Activated CD4-positive, alpha-beta T cell treated with anti-CD3 and anti-CD28 coated beads, Interleukin-2, amount 10 ng/mL, durations not matched to agents 24 days and 14 days (primary cell): Measurements from ENCODE around the gene BCL7A. TPM values are rescaled to one million over a fixed set of nuclear protein-coding genes. Genes with fewer than 3 reads are reported as not detected.

Experiments used
- DNase-seq: peaks from one replicate; pipeline ENCODE4 v3.0.0; 2022
- H3K27ac Mint-ChIP-seq: one replicate; pipeline ENCODE4 v1.8.0; 2022; ENCODE audit warnings: mild to moderate bottlenecking, mixed read lengths
- H3K27me3 Mint-ChIP-seq: one replicate; pipeline ENCODE4 v1.8.0; 2022; ENCODE audit warnings: mixed read lengths
- H3K36me3 Mint-ChIP-seq: one replicate; pipeline ENCODE4 v1.8.0; 2022; ENCODE audit warnings: low read depth, mild to moderate bottlenecking, mixed read lengths
- H3K4me1 Mint-ChIP-seq: one replicate; pipeline ENCODE4 v1.8.0; 2021; ENCODE audit warnings: mixed read lengths
- H3K4me3 Mint-ChIP-seq: one replicate; pipeline ENCODE4 v1.8.0; 2022; ENCODE audit warnings: mild to moderate bottlenecking, moderate library complexity, mixed read lengths
- H3K9me3 Mint-ChIP-seq: one replicate; pipeline ENCODE4 v1.8.0; 2021; ENCODE audit warnings: mixed read lengths
- intact Hi-C: fragments of 100-400 bp; cut with micrococcal nuclease; formaldehyde crosslinking; loops from one replicate; pipeline ENCODE4 v1.15.1; 2023
- total RNA-seq: library from RNA; stranded (reverse); gene quantifications from 2 replicates; pipeline ENCODE4 v1.2.3, GENCODE V29; 2022

BCL7A gene
- total RNA-seq, 1 donor from 2014 or later = 9.3 TPM

DNA sequence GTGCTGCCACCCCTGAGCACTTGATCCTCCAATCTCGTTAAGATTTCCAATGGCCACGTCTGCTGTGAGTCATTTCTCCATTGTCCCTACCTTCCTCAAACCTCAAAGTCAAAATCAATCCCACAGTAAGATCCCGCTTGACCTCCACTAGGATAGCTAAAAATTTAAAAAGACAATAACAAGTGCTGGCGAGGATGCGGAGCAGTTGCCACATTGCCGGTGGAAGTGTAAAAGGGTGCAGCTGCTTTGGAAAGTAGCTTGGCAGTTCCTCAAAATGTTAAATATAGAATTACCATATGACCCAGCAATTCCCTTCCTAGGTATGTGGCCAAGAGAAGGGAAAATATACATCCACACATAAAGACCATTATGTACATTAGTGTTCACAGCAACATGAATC lies 9.5 kb upstream of the BCL7A start:
- no peaks in the 10 kb centered on the region for H3K4me1 Mint-ChIP-seq
- DNase-seq = no peak
- no peak overlapping the region for H3K4me3 Mint-ChIP-seq
- peaks cover 3% of the 10 kb centered on the region for H3K27me3 Mint-ChIP-seq
- intact Hi-C loops = no loop called here
- no peak overlapping the region for H3K27ac Mint-ChIP-seq
- H3K36me3 Mint-ChIP-seq = no peaks in the 10 kb centered on the region
- H3K9me3 Mint-ChIP-seq = no peaks in the 10 kb centered on the region

DNA sequence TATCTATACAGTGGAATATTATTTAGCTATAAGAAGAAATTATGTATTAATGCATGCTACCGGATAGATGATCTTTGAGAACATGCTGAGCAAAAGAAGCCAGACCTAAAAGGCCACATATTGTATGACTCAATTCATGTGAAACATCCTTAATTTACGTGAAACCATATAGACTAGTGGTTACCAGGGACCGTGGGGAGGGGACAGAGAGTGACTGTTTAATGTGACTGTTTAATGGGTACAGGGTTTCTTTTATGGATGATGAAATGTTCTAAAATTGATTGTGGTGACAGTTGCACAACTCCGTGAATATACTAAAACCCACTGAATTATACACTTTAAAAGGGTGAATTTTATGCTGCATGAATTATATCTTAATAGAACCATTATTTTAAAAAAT lies 8.5 kb upstream of the BCL7A start:
- DNase-seq = no peak
- intact Hi-C loops = no loop called here
- no peaks in the 10 kb centered on the region for H3K9me3 Mint-ChIP-seq
- H3K36me3 Mint-ChIP-seq = no peaks in the 10 kb centered on the region
- H3K27me3 Mint-ChIP-seq = peaks cover 1% of the 10 kb centered on the region
- H3K4me3 Mint-ChIP-seq = no peak overlapping the region
- H3K27ac Mint-ChIP-seq = no peak overlapping the region
- no peaks in the 10 kb centered on the region for H3K4me1 Mint-ChIP-seq

DNA sequence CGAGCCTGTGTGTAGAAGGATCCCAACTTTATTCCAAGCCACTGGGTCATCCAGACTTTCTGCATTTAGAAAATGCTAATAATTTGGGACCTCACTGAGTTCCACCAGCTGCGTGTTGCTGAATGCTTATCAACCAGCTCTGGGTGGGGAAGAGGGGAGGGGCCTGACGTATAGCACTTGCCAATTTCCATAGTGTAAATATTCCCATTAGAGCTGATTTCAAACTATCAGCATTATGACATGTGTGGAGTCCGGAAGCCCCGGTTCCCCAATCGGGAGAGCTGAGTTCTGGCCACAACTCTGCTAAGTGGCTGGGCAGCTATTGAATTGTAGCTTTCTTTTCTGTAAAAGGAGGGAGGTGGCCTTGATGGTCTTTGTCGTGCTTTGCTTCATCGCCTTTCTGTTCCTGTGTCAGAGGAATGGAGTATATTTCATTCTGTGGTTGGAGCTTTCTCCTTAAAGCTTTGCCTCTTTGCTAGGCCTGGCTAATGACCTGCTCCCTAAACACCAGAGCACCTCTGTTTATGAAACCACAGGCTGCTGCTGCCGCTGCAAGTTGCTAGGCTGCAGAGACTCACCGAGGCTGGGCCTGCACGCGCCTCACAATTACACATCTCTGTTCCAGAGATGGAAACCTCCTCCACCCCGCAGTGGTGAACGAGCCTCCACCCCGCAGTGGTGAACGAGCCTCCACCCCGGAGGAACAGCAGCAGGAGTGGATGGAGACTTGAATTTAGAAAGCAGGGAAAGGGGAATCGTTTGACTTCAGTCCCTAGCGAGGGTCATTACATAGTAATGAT lies 7.7 kb upstream of the BCL7A start:
- H3K4me3 Mint-ChIP-seq = no peak overlapping the region
- H3K4me1 Mint-ChIP-seq = no peaks in the 10 kb centered on the region

DNA sequence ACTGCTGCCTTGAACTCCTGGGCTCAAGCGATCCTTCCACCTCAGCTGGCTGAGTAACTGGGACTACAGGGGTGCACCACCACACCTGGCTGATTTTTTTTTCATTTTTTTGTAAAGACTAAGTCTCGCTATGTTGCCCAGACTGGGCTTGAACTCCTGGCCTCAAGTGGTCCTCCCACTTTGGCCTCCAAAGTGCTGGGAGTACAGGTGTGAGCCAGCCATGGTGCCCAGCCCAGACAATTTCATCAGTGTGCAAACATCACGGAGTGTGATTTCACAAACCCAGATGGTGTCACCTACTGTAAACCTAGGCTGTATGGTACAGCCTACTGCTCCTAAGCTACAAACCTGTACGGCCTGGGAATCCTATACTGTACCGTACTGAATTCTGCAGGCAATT lies 6.9 kb upstream of the BCL7A start:
- no peak for DNase-seq

More for the DNA sequence above, 7.7 kb upstream of the BCL7A start:
- peaks cover under 1% of the 10 kb centered on the region for H3K36me3 Mint-ChIP-seq
- DNase-seq = no peak
- H3K27me3 Mint-ChIP-seq = peaks cover 3% of the 10 kb centered on the region
- H3K9me3 Mint-ChIP-seq = no peaks in the 10 kb centered on the region
- no peak overlapping the region for H3K27ac Mint-ChIP-seq
- intact Hi-C loops = no loop called here

DNA sequence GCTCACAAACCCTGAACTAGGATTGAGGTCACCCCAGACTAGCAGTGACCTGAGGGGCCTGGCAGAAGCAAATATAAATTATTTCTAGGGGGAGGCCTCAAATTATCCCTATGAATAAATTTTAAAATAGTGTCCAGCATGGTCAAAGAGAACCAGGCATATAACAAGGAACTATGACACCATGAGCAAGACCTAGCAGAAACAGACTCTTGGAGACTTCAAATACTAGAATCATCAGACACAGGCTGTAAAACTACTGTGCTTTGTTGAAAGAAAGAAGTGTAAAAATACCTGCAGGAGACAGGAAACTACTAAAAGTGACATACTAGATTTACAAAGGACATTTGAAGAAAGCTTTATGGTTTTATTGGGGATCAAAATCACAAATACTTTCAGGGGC lies 3.2 kb upstream of the BCL7A start:
- Mint-ChIP-seq H3K27ac (no peak overlapping the region), H3K36me3 (peaks cover 4% of the 10 kb centered on the region), H3K9me3 (no peaks in the 10 kb centered on the region), H3K4me1 (peaks cover 12% of the 10 kb centered on the region), H3K4me3 (no peak overlapping the region), H3K27me3 (peaks cover 26% of the 10 kb centered on the region)
- DNase-seq = no peak
- intact Hi-C loops = no loop called here

More for the DNA sequence above, 6.9 kb upstream of the BCL7A start:
- peaks cover 2% of the 10 kb centered on the region for H3K36me3 Mint-ChIP-seq
- no peaks in the 10 kb centered on the region for H3K9me3 Mint-ChIP-seq
- peaks cover 8% of the 10 kb centered on the region for H3K27me3 Mint-ChIP-seq
- H3K27ac Mint-ChIP-seq = no peak overlapping the region
- intact Hi-C loops = no loop called here
- no peaks in the 10 kb centered on the region for H3K4me1 Mint-ChIP-seq
- H3K4me3 Mint-ChIP-seq = no peak overlapping the region

DNA sequence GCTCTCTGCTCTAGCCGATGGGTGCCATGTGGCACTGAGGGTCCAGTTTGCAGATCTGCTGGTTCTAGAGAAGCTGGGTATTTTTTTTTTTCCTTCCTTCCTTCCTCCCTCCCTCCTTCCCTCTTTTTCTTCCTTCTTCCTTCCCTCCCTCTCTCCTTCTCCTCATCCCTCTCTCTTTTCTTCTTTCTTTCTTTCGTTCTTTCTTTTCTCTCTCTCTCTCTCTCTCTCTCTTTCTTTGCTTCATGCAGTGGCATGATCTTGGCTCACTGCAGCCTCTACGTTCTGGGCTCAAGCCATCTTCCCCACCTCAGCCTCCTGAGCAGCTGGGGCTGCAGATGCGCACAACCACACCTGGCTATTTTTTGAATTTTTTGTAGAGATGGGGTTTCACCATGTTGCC lies 2.7 kb upstream of the BCL7A start:
- Mint-ChIP-seq H3K4me3 (no peak overlapping the region), H3K36me3 (peaks cover 4% of the 10 kb centered on the region), H3K27ac (no peak overlapping the region), H3K4me1 (peaks cover 13% of the 10 kb centered on the region), H3K9me3 (no peaks in the 10 kb centered on the region), H3K27me3 (peaks cover 26% of the 10 kb centered on the region)
- intact Hi-C loops = no loop called here
- no peak for DNase-seq

DNA sequence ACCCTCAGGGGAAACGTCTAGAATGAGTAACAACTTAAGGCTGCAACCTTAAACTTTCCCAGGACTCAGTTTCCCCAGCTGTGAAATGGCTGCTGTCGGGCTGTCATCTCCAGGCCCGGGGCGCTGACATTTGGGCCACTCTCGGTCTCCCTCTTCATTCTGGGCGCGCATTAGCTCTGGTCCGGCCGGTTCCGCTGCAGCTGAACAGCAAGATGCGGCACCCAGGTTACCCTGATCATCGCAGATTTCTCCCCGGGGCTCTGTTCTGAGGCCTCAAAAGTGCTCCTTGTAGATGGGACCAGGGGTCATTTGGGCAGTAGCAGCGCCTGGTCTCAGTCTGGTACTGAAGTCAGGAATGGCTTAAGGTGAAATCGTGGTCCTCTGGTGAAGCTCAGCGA lies 890 bp upstream of the BCL7A start:
- intact Hi-C loops = loop anchor here (5.0 kb wide), 1 partner anchor 103 kb away; the partner anchor contains the start of gene CFAP251

DNA sequence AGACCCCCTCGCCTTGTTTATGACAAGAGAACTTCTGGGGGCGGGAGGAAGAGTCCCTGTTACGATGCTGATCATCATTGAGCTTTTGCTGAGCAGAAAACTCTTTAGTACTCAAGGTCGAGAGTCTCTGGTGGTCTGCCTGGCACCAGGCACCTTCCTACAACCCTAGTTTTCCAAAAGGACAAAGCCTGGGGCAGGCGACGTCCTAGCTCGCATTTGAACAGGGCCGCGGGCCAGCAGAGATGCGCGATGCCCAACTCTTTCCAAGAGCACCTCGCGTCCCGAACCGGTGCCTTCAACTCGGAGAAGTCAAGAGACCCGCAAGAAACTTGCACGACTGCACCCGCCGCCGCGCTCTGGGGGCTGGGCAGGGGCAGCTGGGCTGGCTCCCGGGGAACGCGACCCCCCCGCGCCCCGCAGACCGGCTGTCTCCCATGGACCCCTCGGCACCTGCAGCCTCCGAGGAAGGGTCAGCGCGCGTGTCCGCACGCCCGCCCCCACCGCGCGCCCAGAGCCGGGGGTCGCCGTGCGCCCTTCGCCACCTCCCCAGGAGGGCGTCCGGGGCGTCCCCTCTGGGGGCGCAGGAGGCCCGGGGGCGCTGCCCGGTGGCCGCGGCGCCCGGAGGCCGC lies 377 bp upstream of the BCL7A start:
- peak; percentile 70 for DNase-seq
- Mint-ChIP-seq H3K9me3 (no peaks in the 10 kb centered on the region), H3K27ac (peak overlapping the region; percentile 61), H3K4me1 (peaks cover 13% of the 10 kb centered on the region), H3K36me3 (peaks cover 4% of the 10 kb centered on the region), H3K4me3 (peak overlapping the region; percentile 94), H3K27me3 (peaks cover 26% of the 10 kb centered on the region)
- intact Hi-C loops = loop anchor here (5.0 kb wide), 1 partner anchor 104 kb away; the partner anchor contains the start of gene CFAP251

More for the DNA sequence above, 890 bp upstream of the BCL7A start:
- DNase-seq = no peak
- Mint-ChIP-seq H3K4me1 (peaks cover 13% of the 10 kb centered on the region), H3K27me3 (peaks cover 26% of the 10 kb centered on the region), H3K9me3 (no peaks in the 10 kb centered on the region), H3K27ac (no peak overlapping the region), H3K36me3 (peaks cover 4% of the 10 kb centered on the region), H3K4me3 (peak overlapping the region; percentile 80)

DNA sequence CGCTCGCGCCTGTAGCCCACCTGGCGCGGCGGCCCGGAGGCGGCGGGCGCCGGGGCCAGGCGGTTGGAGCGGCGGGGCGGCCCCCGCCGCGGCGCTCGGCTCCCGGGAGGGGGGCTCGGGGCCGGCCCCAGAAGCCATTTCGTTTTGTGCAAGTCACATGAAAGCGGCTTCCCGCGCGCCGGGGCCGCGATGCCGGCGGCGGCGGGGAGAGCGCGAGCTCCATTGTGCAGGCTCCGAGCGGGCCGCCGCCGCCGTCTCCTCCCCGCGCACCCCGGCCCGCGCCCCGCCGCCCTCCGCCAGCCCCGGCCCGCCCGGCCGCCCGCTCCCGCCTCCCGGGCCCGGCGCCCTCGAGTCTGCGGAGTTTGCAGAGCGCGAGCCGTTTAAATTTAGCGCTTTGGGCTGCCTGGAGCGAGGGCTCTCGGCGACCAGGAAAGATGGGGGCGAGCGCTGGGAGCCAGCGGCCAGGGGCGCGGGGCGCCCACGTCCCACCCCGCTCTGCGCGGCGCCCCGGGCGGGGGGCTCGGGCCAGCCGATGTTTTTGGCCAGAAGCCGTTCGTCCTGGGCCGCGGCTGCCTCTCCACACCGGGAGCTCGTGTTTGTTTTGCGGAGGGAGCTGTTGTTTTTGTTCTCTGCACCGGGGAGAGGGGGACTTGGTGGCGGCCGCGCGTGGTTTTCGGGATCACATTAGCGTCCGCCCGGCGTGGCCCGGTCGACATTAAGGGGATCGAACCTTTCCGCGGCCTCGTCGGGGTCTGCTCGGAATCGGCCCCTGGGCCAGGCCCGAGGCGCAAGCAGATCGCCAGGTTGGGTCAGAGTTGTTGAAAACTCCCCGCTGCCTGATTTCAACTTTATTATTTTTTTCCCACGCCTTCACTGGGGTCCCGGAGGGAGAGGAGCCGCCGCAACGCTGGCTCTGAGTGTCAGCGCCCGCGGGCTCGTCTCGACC lies 982 bp downstream of the BCL7A start:
- peaks cover 13% of the 10 kb centered on the region for H3K4me1 Mint-ChIP-seq
- intact Hi-C loops = loop anchor here (5.0 kb wide), 1 partner anchor 105 kb away; the partner anchor contains the start of gene CFAP251

DNA sequence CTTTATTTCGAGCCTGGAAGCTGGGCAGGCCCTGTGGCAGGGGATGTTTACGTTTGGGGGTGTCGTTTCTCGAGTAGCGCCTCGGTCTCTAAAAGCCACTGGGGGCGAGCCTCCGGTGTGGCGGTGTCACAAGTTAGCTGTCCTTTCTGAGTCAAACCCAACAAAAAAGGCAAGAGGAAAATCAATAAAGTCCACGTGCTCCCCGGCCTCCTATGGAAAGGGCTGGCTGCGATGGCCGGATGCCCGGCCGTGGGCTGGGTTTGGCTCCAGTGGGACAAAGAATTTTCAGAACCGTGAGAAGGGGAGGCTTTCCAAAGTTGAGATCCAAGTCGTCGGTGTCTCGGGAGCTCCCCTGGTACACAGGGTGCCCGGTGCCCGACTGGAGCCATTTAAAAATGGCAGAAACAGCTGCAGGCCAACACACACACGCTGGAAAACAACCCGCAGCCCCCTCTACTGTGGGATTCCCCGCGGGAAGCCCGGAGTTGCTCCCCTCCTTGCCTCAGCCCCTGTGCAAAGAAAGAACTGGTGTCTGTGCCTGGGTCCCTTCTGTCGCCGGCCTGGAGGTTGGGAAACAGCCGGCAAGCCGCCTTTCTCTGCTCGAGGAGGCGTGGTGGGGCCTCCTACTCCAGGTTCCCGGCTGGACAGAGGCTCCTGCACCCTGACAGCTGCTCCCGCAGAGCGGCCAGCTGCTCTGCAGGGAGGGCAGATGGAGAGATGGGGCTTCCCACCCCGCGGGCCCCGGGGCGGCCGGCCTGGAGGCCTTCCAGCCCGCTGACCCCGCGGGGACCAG lies 1.9 kb downstream of the BCL7A start:
- Mint-ChIP-seq H3K4me3 (peak overlapping the region; percentile 82), H3K36me3 (peaks cover 4% of the 10 kb centered on the region), H3K4me1 (peaks cover 13% of the 10 kb centered on the region), H3K9me3 (no peaks in the 10 kb centered on the region), H3K27me3 (peaks cover 26% of the 10 kb centered on the region), H3K27ac (peak overlapping the region; percentile 72)
- intact Hi-C loops = loop anchor here (5.0 kb wide), 1 partner anchor 106 kb away; the partner anchor contains the start of gene CFAP251
- DNase-seq = peak; percentile 65

More for the DNA sequence above, 982 bp downstream of the BCL7A start:
- Mint-ChIP-seq H3K27me3 (peaks cover 26% of the 10 kb centered on the region), H3K27ac (peak overlapping the region; percentile 72), H3K4me3 (peak overlapping the region; percentile 82), H3K9me3 (no peaks in the 10 kb centered on the region), H3K36me3 (peaks cover 4% of the 10 kb centered on the region)
- peak; percentile 83 for DNase-seq

DNA sequence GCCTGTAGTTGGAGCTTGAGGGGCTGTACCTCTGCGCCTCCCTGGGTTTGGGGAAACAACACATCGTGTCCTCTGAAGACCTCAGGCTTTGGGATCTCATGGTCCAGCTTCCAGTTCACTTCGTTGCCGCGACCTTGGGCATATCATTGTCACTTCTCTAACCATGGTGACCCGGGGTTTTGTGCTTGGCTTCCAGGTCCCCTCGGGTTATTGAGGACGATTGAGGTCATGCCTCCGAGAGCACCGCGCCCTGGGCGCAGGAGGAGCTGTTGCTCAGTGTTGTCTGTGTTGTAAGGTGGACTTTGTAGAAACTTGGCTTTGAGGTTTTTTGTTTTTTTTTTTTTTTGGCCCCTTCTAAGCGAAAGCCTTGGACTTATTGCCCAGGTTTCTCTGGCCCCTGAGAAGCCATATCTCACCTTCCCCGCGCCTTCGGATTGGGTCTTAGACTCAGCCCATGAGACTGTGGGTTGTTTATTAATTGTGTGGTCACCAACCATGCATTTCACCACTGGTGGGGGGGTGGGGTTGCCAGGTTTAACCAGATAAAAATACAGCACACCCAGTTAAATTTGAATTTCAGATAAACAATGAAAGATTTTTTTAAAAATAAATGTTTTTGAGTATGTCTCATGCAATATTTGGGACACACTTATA lies 2.6 kb downstream of the BCL7A start:
- DNase-seq = no peak
- H3K9me3 Mint-ChIP-seq = no peaks in the 10 kb centered on the region
- intact Hi-C loops = loop anchor here (5.0 kb wide), 1 partner anchor 107 kb away; the partner anchor contains the start of gene CFAP251
- H3K27me3 Mint-ChIP-seq = peaks cover 23% of the 10 kb centered on the region
- no peak overlapping the region for H3K27ac Mint-ChIP-seq
- H3K4me1 Mint-ChIP-seq = peaks cover 14% of the 10 kb centered on the region
- H3K4me3 Mint-ChIP-seq = no peak overlapping the region
- peaks cover 2% of the 10 kb centered on the region for H3K36me3 Mint-ChIP-seq

DNA sequence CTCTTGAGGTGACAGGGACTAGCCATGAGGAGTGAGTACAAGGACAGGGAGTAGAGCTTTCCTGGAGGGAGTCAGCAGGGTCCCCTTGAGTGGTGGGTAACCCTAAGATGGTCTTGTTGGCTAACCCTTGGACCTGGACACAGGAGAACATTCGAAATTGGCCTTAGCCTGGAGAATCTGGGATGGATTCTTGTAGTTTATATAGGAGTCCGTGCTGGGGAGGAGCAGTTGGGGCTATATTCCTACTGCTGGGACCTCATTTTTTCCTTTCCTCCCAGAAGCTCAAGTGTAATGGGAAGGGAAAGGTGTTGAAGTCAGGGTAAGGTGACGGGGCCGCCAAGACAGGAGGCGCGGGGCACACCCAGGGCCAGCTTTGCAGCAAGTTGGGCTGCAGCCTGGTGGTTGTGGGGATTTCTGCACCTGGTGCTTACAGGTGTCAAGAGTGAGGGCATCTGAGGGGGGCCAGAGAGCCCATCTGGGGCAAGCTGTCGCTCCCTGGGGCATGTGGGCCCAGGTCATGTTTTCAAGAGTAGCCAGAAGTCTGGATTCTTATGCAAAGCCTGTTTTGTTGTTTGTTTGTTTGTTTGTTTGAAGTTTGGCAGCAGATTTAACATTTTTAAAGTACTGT lies 5.1 kb downstream of the BCL7A start:
- Mint-ChIP-seq H3K36me3 (peaks cover under 1% of the 10 kb centered on the region), H3K4me1 (peaks cover 7% of the 10 kb centered on the region), H3K4me3 (no peak overlapping the region), H3K27ac (no peak overlapping the region), H3K27me3 (peaks cover 7% of the 10 kb centered on the region), H3K9me3 (no peaks in the 10 kb centered on the region)
- intact Hi-C loops = no loop called here
- DNase-seq = no peak
